CD14-positive monocyte (primary cell): ENCODE results near the gene RRM1. TPM values are rescaled to one million over a fixed set of nuclear protein-coding genes. Genes with fewer than 3 reads are reported as not detected.

Experiments used
- DNase-seq, 3 donors: peaks; one replicate each; pipeline ENCODE4 v3.0.0-alpha.2; 2011 to 2022
- H2AFZ ChIP-seq: 2 replicates; pipeline ENCODE4 v1.6.0; 2012; ENCODE audit warnings: mild to moderate bottlenecking, low read depth, low read length, inconsistent platforms; ENCODE audit not compliant: insufficient read depth, poor library complexity, severe bottlenecking
- H3K27ac ChIP-seq, 2 donors: 1 replicate in 1 of 2; 2 replicates in 1 of 2; pipeline ENCODE4 v1.5.1; 2012 to 2013; ENCODE audit warnings: low read length in 2 of 2, control low read depth in 1 of 2, inconsistent platforms in 1 of 2, low read depth in 1 of 2, mild to moderate bottlenecking in 1 of 2
- H3K27me3 ChIP-seq, 2 donors: one replicate each; pipeline versions ENCODE4 v1.6.0 to v1.6.1; 2011 to 2013; ENCODE audit warnings: low read length in 2 of 2; ENCODE audit not compliant: control insufficient read depth in 2 of 2, insufficient read depth in 2 of 2
- H3K36me3 ChIP-seq, 2 donors: replicated peaks in 1 of 2; 1 replicate in 1 of 2; 2 replicates in 1 of 2; pipeline versions ENCODE4 v1.5.1 to v1.6.1; 2012 to 2013; ENCODE audit warnings: low read length in 2 of 2, control low read depth in 1 of 2, inconsistent platforms in 1 of 2, mild to moderate bottlenecking in 1 of 2; ENCODE audit not compliant: insufficient read depth in 2 of 2, control insufficient read depth in 1 of 2
- H3K4me1 ChIP-seq, 2 donors: 1 replicate in 1 of 2; 2 replicates in 1 of 2; pipeline versions ENCODE4 v1.5.1 to v1.6.1; 2012 to 2013; ENCODE audit warnings: low read length in 2 of 2, control low read depth in 1 of 2, inconsistent platforms in 1 of 2, mild to moderate bottlenecking in 1 of 2, moderate library complexity in 1 of 2; ENCODE audit not compliant: insufficient read depth in 2 of 2, control insufficient read depth in 1 of 2
- H3K4me2 ChIP-seq: replicated peaks from 2 replicates; pipeline ENCODE3; 2012; ENCODE audit warnings: low read length, moderate library complexity, mild to moderate bottlenecking; ENCODE audit not compliant: poor library complexity, severe bottlenecking; ENCODE audit errors: extremely low read depth
- H3K4me3 ChIP-seq, 3 experiments: fragments of 200-600 bp in 1 of 3; sonication (generic) in 1 of 3; replicated peaks in 1 of 3; 1 replicate in 2 of 3; 2 replicates in 1 of 3; pipeline ENCODE4 v1.5.1; 2011 to 2013; ENCODE audit warnings: low read length in 3 of 3, mild to moderate bottlenecking in 3 of 3, control low read depth in 2 of 3, low read depth in 2 of 3, inconsistent platforms in 1 of 3, moderate library complexity in 1 of 3
- H3K79me2 ChIP-seq: 2 replicates; pipeline ENCODE4 v1.6.0; 2012; ENCODE audit warnings: mild to moderate bottlenecking, control low read depth, inconsistent platforms, low read length, moderate library complexity; ENCODE audit not compliant: insufficient read depth
- H3K9ac ChIP-seq: 2 replicates; pipeline ENCODE4 v1.6.0; 2017; ENCODE audit warnings: low read length, mild to moderate bottlenecking; ENCODE audit not compliant: insufficient read depth, poor library complexity, severe bottlenecking
- H3K9me3 ChIP-seq, 2 donors: replicated peaks in 1 of 2; 1 replicate in 1 of 2; 2 replicates in 1 of 2; pipeline versions ENCODE4 v1.5.1 to v1.6.1; 2012 to 2013; ENCODE audit warnings: low read length in 2 of 2, control low read depth in 1 of 2; ENCODE audit not compliant: control insufficient read depth in 1 of 2, insufficient read depth in 1 of 2
- H4K20me1 ChIP-seq: 2 replicates; pipeline ENCODE4 v1.6.0; 2012; ENCODE audit warnings: mild to moderate bottlenecking, low read length, control low read depth, moderate library complexity; ENCODE audit not compliant: insufficient read depth
- H3K27ac Mint-ChIP-seq, 7 donors: one replicate each; pipeline ENCODE4 v1.8.0; 2020; ENCODE audit warnings: mild to moderate bottlenecking in 7 of 7, mixed read lengths in 7 of 7, moderate library complexity in 6 of 7, inconsistent platforms in 2 of 7
- H3K27me3 Mint-ChIP-seq, 3 donors: one replicate each; pipeline ENCODE4 v1.8.0; 2021 to 2022; ENCODE audit warnings: low read depth in 3 of 3, mild to moderate bottlenecking in 3 of 3, mixed read lengths in 3 of 3, moderate library complexity in 3 of 3, inconsistent platforms in 1 of 3
- H3K36me3 Mint-ChIP-seq, 2 donors: one replicate each; pipeline ENCODE4 v1.8.0; 2020; ENCODE audit warnings: mixed read lengths in 2 of 2, inconsistent platforms in 1 of 2, mild to moderate bottlenecking in 1 of 2
- H3K4me1 Mint-ChIP-seq: one replicate; pipeline ENCODE4 v1.8.0; 2020; ENCODE audit warnings: mild to moderate bottlenecking, mixed read lengths
- H3K4me3 Mint-ChIP-seq, 2 donors: one replicate each; pipeline ENCODE4 v1.8.0; 2020; ENCODE audit warnings: mild to moderate bottlenecking in 2 of 2, mixed read lengths in 2 of 2, moderate library complexity in 1 of 2
- H3K9me3 Mint-ChIP-seq, 7 donors: one replicate each; pipeline ENCODE4 v1.8.0; 2020 to 2022; ENCODE audit warnings: mixed read lengths in 7 of 7, mild to moderate bottlenecking in 6 of 7, moderate library complexity in 6 of 7, inconsistent platforms in 2 of 7
- CTCF ChIP-seq: fragments of 200-600 bp; IDR thresholded peaks from one replicate; pipeline ENCODE4 v1.8.0; 2022; ENCODE audit warnings: antibody characterized with exemption, mild to moderate bottlenecking
- WGBS: methylation state at CpG from one replicate; pipeline ENCODE4 v1.1.5; 2013; ENCODE audit warnings: missing lambda C conversion rate; ENCODE audit not compliant: insufficient coverage; 5-methylcytosine and 5-hydroxymethylcytosine counted together
- intact Hi-C, 2 donors: fragments of 100-400 bp; cut with micrococcal nuclease; formaldehyde crosslinking; loops; one replicate each; pipeline versions ENCODE4 v1.15.0 to v1.15.1; 2023
- polyA plus RNA-seq, 3 donors: library from polyadenylated mRNA; depleted of rRNA in 1 of 3; unstranded in 2 of 3; stranded (reverse) in 1 of 3; fragments of 300-500 nt in 2 of 3; fragments of >200 nt in 1 of 3; fragmentation: Illumina TruSeq in 2 of 3; gene quantifications; 1 replicate in 2 of 3; 2 replicates in 1 of 3; pipeline ENCODE4 v1.2.3, GENCODE V29; 2012 to 2021

RRM1 gene
- polyA plus RNA-seq, 3 donors, result 5.4 to 16.1 (median 11.5) TPM

GRCh38 chr11:4118107-4118506 lies 23.5 kb downstream of the RRM1 start:
- no peak overlapping the region for H3K9ac ChIP-seq
- no peak overlapping the region for H3K27ac ChIP-seq
- no peaks in the 10 kb centered on the region for H3K4me1 Mint-ChIP-seq
- H3K4me1 ChIP-seq, result no peaks in the 10 kb centered on the region
- H3K36me3 ChIP-seq, result peaks cover 36 to 91% of the 10 kb centered on the region in 2 donors
- peak overlapping the region in 1 of 7 donors; percentile 33 for H3K27ac Mint-ChIP-seq
- no peaks in the 10 kb centered on the region for H3K9me3 ChIP-seq
- WGBS, result 60% methylated on average over 2 of the region's 3 CpGs
- no peak overlapping the region for H3K4me3 Mint-ChIP-seq
- peaks cover 54 to 85% of the 10 kb centered on the region in 2 donors for H3K36me3 Mint-ChIP-seq
- no peak overlapping the region for H3K4me3 ChIP-seq
- H3K9me3 Mint-ChIP-seq, result no peaks in the 10 kb centered on the region
- no peaks in the 10 kb centered on the region for H3K79me2 ChIP-seq
- no peak for TF ChIP-seq CTCF
- H3K4me2 ChIP-seq, result no peak overlapping the region
- H2AFZ ChIP-seq, result no peak overlapping the region
- intact Hi-C loops, result no loop called here
- H4K20me1 ChIP-seq, result no peaks in the 10 kb centered on the region
- no peaks in the 10 kb centered on the region for H3K27me3 Mint-ChIP-seq
- no peak for DNase-seq
- H3K27me3 ChIP-seq, result no peaks in the 10 kb centered on the region

- H3K27ac Mint-ChIP-seq, result no peak overlapping the region
- no peaks in the 10 kb centered on the region for H3K79me2 ChIP-seq
- TF ChIP-seq CTCF, result no peak
These were observed 28.6 kb downstream of the RRM1 start for GRCh38 chr11:4123218-4123617.

More at GRCh38 chr11:4123218-4123617, 28.6 kb downstream of the RRM1 start:
- no peaks in the 10 kb centered on the region for H3K4me1 ChIP-seq
- H3K36me3 ChIP-seq, result peaks cover 55 to 95% of the 10 kb centered on the region in 2 donors
- DNase-seq, result no peak
- intact Hi-C loops, result no loop called here
- H3K27ac ChIP-seq, result no peak overlapping the region
- H3K9me3 ChIP-seq, result no peaks in the 10 kb centered on the region
- Mint-ChIP-seq H3K9me3 (no peaks in the 10 kb centered on the region), H3K36me3 (peaks cover 78 to 95% of the 10 kb centered on the region in 2 donors), H3K27me3 (no peaks in the 10 kb centered on the region), H3K4me3 (no peak overlapping the region), H3K4me1 (no peaks in the 10 kb centered on the region)
- H2AFZ ChIP-seq, result no peak overlapping the region
- no peaks in the 10 kb centered on the region for H4K20me1 ChIP-seq
- no peak overlapping the region for H3K9ac ChIP-seq
- no peaks in the 10 kb centered on the region for H3K27me3 ChIP-seq
- no peak overlapping the region for H3K4me3 ChIP-seq
- 96% methylated on average over 3 of the region's 4 CpGs for WGBS
- no peak overlapping the region for H3K4me2 ChIP-seq
